Middle frontal gyrus (tissue), 1 donor: ENCODE data around the gene NIPSNAP3A.

Experiments used
- DNase-seq: peaks from one replicate; pipeline ENCODE4 v3.0.0-alpha.2; 2015; ENCODE audit warnings: low spot score; ENCODE audit errors: extremely low spot score

Gene NIPSNAP3A

DNA sequence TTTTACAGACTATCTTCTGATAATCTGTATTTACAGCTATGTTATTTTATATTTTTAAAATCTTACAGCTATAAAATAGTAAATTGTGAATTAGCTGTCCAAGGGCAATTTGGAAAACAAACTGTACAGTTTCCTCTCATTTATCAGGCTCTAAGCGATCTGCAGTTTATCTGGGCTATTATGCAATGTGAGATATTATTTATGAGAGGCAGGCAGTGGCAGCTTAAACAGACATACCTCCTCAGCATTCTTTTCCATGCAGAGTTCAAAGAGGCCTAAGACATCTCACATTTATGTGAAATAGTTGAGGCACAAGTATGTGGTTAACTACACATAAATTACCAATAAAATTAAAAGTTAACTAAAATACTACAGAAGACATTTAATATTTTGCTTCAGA, 26.6 kb downstream of the NIPSNAP3A start:
- DNase-seq = no peak

DNA sequence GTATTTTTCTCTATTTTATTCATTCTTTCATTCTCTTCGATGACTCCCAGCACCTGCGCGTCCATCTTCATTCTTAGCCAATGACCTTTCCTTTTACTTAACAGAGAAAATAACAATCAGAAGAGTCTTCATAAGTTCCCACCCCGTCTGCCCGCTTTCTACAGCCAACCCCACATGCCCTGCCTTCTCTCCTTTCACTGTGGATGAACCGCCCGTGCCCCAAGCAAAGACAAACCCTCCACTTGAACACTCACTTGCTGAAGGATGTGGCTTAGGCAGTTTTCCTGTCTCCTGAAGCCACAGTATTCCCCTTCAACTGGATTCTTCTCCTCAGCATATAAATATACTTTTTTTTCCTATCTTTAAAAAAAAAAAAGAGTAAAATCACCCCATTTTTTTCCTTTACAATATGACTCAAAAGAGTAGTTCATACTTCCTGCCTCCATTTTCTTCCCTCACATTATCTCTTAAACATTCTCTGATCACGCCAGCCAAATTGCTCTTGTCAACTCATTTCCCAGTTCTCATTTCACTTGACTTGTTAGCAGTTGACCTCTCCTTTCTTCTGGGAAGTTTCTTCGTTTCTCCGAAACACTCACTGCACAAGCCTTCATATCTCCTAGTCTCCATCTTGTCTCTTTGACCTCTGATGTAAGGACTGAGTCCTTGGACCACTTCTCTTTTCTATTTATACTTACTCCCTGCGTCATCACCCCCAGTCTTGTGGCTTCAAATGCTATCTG, 27.5 kb downstream of the NIPSNAP3A start:
- DNase-seq = no peak

DNA sequence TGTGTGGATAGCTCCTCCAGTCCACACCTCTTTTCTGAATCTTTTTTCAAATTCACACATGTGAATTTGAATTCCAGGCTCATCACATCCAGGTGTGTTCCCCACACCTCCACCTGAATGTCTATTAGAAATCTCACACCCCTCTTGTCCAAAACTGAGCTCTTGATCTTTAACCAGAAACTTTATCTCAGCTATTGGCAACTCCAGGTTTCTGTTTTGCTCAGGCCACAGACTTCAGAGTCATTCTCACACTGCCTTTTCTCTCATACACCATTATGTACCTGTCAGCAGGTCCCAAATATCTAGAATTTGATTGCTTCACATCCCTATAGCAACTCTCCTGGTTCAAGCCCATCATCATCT, 28.1 kb downstream of the NIPSNAP3A start:
- DNase-seq = no peak

DNA sequence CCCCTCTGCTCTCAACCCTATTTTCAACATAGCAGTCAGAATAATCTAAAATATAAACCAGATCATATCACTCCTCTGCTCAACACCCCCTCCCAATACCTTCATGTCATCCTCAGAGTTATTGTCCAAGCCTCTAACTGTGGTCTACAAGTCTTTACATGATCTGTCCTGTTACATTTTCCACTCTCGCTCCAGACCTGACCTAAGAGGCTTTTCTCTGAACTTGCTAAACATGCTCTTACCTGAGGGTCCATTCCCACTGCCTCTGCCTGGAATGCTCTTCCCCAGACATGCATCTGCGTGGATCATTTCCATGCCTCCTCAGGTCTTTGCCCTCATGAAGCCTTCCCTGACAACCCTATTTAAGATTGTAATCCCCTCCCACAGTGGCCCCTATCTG, 28.5 kb downstream of the NIPSNAP3A start:
- no peak for DNase-seq

DNA sequence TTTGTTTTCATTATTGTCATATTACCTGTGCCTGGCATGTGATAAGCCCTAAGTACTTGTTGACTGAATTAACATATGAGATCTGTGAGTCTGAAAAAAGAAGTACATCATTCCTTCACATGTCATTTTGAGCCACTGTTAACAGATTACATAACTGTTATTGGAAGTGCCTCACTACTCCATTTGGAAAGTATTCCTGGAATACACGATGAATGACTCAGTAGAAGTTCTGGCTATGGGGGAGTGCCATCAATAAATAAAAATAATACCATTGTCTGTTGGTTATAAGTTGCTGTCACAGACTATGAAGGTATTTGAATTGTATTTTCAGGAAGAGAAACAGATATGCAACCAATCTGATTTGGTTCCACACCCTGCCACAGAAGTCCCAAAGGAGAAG, 29.3 kb downstream of the NIPSNAP3A start:
- DNase-seq = no peak

DNA sequence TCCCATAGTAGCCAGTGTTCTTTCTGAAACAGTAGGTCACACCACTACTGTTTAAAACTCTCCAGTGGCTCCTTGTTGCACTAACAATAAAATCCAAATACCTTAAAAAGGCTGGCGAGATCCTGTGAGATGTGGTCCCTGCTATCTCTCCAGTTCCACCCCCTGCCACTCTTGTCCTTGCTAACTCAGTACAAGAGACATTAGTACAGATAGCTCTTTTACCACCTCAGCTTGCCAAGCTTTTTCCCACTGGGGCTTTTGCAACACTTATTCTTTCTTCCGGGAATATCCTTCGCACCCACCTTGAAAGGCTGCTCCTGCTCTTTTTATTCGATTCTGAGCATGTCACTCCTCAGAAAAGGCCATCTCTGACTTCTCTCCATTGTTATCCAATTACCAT, 31.3 kb downstream of the NIPSNAP3A start:
- no peak for DNase-seq

DNA sequence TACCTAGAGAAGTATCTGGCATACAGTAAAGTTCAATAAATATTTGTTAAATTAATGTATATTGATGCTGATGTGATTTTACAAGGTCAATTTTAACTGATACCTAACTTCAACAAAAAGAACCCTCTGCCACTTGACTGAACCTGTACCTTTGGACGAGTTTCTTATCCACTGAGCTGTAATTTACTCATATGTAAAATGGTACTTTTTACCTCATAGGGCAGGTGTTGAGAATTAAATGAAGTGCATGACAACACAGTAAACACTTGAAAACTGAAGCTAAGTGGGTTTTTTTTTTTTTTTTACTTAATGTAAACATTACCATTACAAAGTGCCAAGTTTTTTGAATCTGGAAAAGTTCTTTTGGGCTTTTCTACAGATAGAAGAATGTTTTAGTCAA, 31.9 kb downstream of the NIPSNAP3A start:
- DNase-seq = no peak

DNA sequence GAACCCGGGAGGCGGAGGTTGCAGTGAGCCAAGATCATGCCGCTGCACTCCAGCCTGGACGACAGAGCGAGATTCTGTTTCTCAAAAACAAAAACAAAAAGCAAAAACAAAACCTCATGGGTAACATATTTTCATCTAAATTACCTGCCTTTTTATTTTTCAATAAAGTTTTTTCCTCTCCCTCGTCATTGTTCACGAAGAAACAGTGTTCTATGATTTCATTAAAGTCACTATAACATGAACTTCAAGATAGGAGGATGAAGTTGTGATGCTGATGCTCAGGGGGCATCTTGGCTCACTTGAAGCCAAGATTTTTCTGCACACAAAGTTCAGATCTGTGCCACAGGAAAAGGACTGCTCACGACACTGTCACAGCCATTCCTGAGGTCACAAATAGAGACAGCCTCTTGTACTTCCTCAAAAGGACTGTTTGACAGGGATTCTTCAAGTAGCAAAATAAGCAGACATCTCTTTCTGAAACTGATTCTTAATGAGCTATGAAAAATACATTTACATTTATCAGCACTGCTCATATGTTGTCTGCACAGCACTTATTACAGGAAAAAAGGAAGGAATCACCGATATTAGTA, 32.6 kb downstream of the NIPSNAP3A start:
- no peak for DNase-seq

DNA sequence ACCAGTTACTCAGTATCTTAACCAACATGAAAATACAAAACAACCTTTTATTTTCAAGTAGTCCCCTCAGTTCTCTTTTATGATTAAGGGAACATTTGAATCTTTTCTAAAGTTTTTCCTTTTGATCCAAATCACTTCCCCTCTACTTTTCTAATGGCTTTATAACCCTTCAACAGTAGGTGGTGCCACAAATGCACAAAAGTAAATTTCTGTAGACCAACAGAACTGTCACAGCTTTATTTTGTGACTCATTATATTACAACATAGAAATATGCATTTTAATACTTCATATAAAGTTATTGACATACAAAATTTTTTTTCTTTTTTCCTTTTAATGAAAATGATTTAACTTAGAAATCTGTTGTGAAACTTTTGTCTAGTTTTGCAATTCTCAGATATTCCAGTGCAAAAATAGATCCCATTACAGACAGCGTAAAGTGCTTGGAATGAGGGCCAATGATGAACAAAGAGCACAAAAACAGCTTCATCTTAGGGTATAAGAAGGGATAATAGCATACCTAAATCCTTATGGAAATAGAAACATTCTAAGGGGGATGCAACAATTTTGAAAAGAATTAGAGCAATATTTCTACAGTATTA, 33.4 kb downstream of the NIPSNAP3A start:
- no peak for DNase-seq

DNA sequence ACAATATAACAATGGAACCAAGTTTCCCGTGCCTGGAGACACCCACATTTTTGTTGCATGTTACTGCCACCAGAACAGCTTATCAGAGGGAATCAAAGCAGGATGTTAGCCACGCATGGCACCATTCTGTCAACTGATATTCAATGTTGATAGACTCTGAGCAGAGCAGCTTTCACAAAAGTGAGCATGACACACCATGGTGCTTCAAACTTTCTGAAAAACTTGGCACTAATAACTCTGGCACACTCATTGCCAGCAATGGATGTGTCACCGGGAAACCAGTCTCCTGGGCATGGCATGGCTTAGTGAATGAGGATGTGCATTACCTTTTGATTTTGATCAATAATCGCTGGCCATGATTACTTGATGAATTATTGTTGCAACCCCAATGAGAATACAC, 36.1 kb downstream of the NIPSNAP3A start:
- DNase-seq = no peak

DNA sequence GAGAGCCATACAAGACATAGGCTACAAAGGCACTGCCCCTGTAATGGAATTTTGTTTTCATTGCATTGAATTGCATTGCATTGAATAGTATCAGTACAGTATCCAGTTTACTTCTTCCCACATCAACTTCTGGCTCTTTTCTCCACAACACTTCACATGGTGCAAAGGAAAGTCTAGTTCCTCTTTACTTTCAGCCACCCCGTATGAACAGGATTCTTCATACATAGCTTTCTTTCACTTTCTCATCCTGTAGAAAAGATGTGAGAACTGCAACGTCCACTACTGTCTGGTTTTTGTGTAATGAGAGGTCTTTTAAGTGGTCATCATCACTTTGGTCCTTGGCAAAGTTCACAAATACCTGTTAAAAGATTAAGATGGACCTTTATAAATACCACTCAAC, 36.6 kb downstream of the NIPSNAP3A start:
- no peak for DNase-seq

DNA sequence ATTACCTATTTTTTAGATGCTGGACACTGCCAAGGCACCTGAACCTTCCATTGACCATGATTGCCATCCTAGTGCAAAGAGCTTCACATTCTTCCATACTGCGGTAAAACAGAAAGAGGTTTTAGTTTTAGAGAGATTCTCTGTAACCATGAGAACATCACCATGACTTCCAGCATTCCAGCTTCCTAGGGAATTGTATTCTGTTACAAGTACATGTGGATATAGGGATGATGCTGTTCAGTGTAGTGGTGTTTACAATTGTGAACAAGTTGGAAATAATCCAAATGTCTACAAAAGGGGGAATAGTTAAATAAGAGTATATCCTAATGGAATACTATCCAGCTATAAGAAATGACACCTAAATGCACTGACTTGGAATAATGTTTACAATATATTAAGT, 38.8 kb downstream of the NIPSNAP3A start:
- DNase-seq = no peak

DNA sequence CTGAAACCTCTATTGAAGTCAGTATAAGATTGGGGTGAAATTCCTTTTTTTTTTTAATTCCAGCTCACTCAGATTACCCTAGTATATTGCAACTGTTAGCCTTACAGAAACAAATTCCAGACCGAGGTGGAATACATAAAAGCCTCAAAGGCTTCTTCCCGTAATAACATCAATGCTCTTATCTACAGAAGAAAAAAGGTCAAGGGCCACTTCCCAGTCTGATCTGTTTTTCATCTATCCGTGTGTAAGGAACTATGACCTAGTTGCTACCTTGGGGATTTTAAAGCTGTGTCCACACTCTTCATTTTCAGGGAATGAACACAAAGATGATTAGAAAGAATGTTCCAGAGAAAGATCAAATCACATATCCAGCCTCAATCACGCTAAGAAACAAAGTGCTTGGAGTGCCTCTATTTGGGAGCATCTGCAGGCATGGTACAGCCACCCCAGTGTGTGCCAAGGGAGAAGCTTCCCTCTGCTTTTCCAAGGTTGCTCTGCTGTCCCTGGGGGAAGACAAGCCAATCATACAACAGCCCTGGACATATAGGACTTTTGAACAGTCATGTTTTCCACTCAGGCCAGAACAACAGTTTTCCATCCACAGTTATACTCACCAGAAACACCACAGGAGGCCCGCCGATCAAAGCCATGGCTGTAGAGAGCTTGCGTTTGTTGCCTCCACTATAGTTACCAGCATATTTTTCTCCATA, 40.0 kb downstream of the NIPSNAP3A start:
- no peak for DNase-seq

DNA sequence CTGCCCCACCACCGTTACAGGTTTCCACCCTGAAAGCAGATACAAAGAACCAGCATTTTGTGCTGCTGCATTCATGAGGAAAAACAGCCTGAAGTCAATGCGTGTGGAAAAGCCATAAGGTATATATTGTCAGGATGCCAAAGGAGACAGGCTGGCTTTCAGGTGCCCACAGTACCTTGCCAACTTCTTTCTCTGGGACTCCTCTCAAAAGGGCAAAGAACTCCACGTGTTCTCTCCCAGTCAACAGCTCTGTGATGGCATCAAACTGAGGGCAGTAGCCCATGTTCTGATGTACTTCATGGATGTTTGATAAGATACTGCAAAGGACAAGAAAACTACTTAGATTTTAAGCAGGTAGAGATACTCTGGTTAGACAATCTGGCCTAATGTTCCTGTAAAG, 40.8 kb downstream of the NIPSNAP3A start:
- no peak for DNase-seq

DNA sequence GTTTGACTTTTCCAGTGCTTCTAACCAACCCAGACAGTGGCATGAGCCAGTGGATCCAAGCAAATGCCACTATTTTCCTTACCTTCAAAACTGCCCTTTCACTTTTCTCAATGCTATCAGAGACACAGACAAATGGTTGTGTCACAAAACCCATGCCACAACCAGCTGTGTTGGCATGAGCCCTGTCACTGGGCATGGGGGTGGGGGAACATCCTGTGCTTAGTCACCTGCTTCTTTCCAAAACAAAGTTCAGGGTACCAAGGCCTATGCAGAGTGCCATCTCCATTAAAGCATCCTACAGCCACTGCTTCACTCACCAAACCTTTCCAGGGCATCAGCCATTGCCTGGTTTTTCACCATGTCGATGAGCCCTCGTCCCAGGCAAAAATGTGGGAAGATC, 46.6 kb downstream of the NIPSNAP3A start:
- no peak for DNase-seq

DNA sequence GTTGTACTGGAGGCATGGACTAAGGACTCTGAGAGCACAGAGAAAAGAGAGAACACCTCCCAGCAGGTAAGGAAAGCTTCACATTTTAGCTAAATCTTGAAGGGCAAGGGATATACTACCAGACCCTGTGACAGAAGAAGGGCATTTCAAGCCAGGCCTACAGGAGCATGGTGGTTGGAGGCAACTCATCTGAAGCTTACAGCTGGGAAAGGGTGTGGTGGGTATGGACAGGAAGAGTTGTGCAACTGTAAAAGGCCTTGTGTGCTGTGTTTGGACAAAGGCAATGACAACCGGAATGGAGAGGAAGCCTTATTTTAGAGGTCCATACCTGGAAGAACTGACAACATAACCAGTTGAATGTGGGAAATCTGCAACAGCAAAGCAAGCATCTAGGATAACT, 47.6 kb downstream of the NIPSNAP3A start:
- DNase-seq = no peak

DNA sequence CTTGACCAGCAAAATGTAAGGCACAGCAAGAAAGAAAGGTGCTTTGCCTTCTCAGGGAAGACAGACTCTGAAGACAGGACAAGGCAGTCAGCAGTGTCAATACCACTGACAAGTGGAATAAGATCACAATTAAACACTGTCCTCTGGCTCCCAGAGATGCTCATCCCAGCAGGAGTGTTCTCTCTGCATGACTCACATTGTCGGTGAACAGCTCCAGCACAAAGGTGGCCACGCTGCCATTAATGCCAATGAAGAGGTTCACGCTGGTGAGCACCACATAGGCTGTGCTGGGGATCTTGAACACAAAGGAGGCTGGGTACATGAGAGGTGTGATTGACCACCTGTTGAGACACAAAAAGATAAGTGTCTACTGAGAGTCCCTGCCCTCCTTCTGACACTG, 48.4 kb downstream of the NIPSNAP3A start:
- DNase-seq = no peak

DNA sequence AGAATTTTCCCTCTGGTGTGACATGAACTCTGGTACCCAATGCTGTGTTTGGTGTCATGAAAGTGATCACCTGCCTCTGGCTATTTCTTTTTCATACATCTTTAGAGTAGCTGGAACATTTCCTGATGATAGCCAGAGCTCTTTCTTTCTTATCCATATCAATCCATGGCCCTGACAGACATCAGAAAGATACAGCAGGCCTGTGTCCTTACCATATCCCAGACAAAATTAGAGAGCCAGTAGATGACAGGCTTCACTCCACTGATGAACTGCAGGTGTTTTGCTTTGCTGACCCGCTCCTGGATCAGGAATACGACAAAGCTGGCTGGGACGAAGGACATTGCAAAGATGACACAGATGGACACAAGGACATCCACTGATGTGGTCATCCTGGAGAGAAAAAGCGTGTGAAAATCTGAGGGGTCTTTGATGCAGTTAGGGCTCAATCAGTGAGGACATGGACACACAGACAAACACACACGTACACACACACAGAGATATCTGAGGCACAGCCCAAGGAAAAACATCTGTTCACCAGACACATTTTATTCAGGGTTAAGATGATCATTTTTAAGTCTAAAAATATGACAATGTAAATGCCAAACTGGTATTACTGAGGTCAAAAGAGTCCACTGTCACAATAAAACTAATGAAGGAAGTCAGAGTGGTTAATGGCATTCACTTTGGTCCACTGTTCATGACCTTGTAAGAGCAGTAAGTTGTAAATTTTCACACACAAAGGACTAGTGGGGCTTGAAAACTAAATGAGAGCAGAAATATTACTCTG, 50.9 kb downstream of the NIPSNAP3A start:
- DNase-seq = no peak

DNA sequence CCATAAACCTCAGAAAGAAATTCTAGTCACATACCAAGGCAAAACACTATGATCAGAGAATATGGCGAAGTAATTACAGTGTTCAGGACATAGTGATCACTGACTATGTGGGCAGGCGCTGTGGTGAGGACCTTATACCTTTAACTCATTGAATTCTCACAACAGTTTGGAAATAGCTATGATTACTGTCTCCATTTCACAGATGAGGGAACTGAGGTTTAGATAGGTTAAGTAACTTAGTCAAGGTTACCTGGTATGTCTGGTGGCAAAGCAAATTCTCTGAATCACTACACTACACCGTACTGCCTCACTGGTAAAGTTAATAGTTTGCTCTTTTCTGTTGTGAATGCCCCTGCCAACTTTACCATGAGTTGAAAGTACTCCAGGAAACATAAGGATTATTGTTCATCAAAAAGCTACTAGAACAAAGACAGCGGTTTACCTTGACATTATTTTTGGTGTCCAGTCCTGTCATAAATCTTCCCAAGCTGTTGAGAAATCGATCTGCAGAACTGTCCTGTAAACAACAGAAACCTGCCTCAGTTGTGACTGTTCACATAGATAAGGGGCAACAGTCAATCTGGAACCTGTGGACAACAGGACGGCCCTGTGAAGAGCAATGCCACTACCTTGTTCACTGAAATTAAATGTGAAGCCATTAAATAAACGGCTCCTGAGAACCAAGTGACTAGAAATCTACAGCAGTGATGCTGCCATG, 52.7 kb downstream of the NIPSNAP3A start:
- DNase-seq = no peak

DNA sequence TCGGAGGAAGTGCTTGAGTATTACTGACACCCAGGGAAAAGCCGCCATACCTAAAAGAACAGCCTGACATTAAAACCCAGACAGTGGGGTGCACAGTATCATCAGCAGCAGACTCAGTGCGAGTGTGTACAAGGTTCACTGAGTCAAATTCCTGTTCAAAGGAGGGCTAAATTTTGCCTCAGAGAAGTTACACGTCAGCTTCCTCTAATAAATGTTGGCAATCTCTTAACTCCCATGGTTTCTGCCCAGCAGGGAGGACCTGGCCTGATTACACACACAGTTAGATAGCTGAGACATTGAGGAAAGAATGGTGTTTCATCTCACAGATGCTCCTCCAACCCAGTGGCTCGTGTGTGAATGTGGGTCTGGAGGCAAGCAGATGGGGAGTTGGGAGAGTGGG, 54.6 kb downstream of the NIPSNAP3A start:
- DNase-seq = no peak

DNA sequence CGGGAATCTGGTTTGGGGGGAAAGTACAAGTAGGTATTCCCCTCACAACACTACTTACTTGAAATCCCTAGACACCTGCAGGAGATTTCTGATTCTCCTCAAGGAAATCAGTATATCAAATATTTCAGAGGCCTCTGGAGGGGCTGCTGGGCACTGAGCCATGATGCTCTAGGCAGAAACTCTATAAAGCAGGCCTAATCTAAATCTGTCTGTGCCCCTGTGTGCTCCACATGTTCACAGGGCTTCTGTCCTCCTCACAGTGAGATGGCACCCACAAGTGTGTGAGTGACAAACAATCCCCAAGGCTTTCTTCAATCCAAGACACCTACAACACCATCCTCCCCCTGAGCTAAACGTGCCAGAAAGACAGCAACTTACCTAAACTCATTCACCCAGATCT, 55.4 kb downstream of the NIPSNAP3A start:
- no peak for DNase-seq
